Smooth muscle cell (in vitro differentiated cells): ENCODE results near the gene ARL4C. TPM values are rescaled to one million over a fixed set of nuclear protein-coding genes. Genes with fewer than 3 reads are reported as not detected.

Source experiments
- DNase-seq: peaks from one replicate; lab custom pipeline; 2025; ENCODE audit not compliant: unreplicated experiment; lab: John Stamatoyannopoulos, UW
- H2AFZ ChIP-seq: fragments of 200-600 bp; sonication (generic); 2 replicates; pipeline ENCODE4 v1.6.0; 2016; ENCODE audit warnings: antibody characterized with exemption, low read depth, mild to moderate bottlenecking
- H3F3A ChIP-seq: fragments of 200-600 bp; sonication (generic); 2 replicates; pipeline ENCODE4 v1.6.0; 2017; ENCODE audit warnings: antibody characterized with exemption, low read depth
- H3K27ac ChIP-seq: fragments of 200-600 bp; sonication (generic); 2 replicates; pipeline ENCODE4 v1.5.1; 2016; ENCODE audit warnings: low read depth, mild to moderate bottlenecking
- H3K27me3 ChIP-seq: fragments of 200-600 bp; sonication (generic); 2 replicates; pipeline ENCODE4 v1.6.1; 2016; ENCODE audit warnings: low read depth, mild to moderate bottlenecking
- H3K36me3 ChIP-seq: fragments of 200-600 bp; sonication (generic); 2 replicates; pipeline ENCODE4 v1.5.1; 2016; ENCODE audit warnings: low read depth
- H3K4me1 ChIP-seq: fragments of 200-600 bp; sonication (generic); 2 replicates; pipeline ENCODE4 v1.5.1; 2016; ENCODE audit warnings: low read depth
- H3K4me2 ChIP-seq: fragments of 200-600 bp; sonication (generic); 2 replicates; pipeline ENCODE4 v1.6.0; 2016; ENCODE audit warnings: mild to moderate bottlenecking
- H3K4me3 ChIP-seq: fragments of 200-600 bp; sonication (generic); 2 replicates; pipeline ENCODE4 v1.5.1; 2016; ENCODE audit warnings: mild to moderate bottlenecking
- H3K79me2 ChIP-seq: fragments of 200-600 bp; sonication (generic); 2 replicates; pipeline ENCODE4 v1.6.0; 2016; ENCODE audit warnings: low read depth, mild to moderate bottlenecking
- H3K9ac ChIP-seq: fragments of 200-600 bp; sonication (generic); 2 replicates; pipeline ENCODE4 v1.6.0; 2016; ENCODE audit warnings: low read depth
- H3K9me3 ChIP-seq: fragments of 200-600 bp; sonication (generic); replicated peaks from 2 replicates; pipeline ENCODE4 v1.5.1; 2016; ENCODE audit warnings: low read depth
- H4K20me1 ChIP-seq: fragments of 200-600 bp; sonication (generic); 2 replicates; pipeline ENCODE4 v1.6.0; 2016; ENCODE audit warnings: low read depth
- CTCF ChIP-seq: fragments of 200-600 bp; sonication (generic); IDR thresholded peaks from 2 replicates; pipeline ENCODE4 v1.5.1; 2017; ENCODE audit warnings: borderline replicate concordance, mild to moderate bottlenecking, antibody characterized with exemption; ENCODE audit not compliant: insufficient read depth, poor library complexity, severe bottlenecking
- WGBS: methylation state at CpG from one replicate; pipeline ENCODE4 v1.1.7; 2016; ENCODE audit warnings: low lambda C conversion rate; 5-methylcytosine and 5-hydroxymethylcytosine counted together
- polyA plus RNA-seq: library from polyadenylated mRNA; unstranded; fragments of >200 nt; fragmentation: Nextera tagmentation; extraction: Ambion mirVana; gene quantifications from 2 replicates; pipeline ENCODE4 v1.2.1, GENCODE V29; 2016
- total RNA-seq: library from RNA; depleted of rRNA; stranded (reverse); fragments of >200 nt; gene quantifications from 2 replicates; pipeline ENCODE4 v1.2.3, GENCODE V29; 2014

Gene ARL4C
- total and polyA plus RNA-seq, 2 experiments from 2014 or later = 8.0 to 9.5 TPM

- Histone ChIP-seq H3K79me2 (peaks cover 33% of the 10 kb centered on the region), H3K27ac (no peak overlapping the region), H3K9me3 (no peaks in the 10 kb centered on the region), H3K4me1 (peaks cover 29% of the 10 kb centered on the region), H3K36me3 (no peaks in the 10 kb centered on the region), H3K4me3 (peak overlapping the region; percentile 70), H3F3A (peaks cover 7% of the 10 kb centered on the region), H3K4me2 (peak overlapping the region; percentile 97), H3K27me3 (no peaks in the 10 kb centered on the region), H2AFZ (no peak overlapping the region), H3K9ac (no peak overlapping the region), H4K20me1 (peaks cover 36% of the 10 kb centered on the region)
- 68% methylated on average over 4 of the region's 4 CpGs for WGBS
- TF ChIP-seq CTCF = no peak
- no peak for DNase-seq
Observed at GRCh38 chr2:234493796-234494195, 3.1 kb downstream of the ARL4C start.

- H3F3A ChIP-seq = peaks cover 7% of the 10 kb centered on the region
- H3K9me3 ChIP-seq = no peaks in the 10 kb centered on the region
- no peak overlapping the region for H2AFZ ChIP-seq
- peak overlapping the region; percentile 97 for H3K4me2 ChIP-seq
- H3K27me3 ChIP-seq = no peaks in the 10 kb centered on the region
- H3K27ac ChIP-seq = no peak overlapping the region
- DNase-seq = no peak
- H4K20me1 ChIP-seq = peaks cover 36% of the 10 kb centered on the region
- H3K4me1 ChIP-seq = peaks cover 33% of the 10 kb centered on the region
- H3K4me3 ChIP-seq = peak overlapping the region; percentile 70
- TF ChIP-seq CTCF = no peak
- no peaks in the 10 kb centered on the region for H3K36me3 ChIP-seq
- WGBS = 78% methylated on average over 10 of the region's 10 CpGs
- peaks cover 33% of the 10 kb centered on the region for H3K79me2 ChIP-seq
- no peak overlapping the region for H3K9ac ChIP-seq
Observed at GRCh38 chr2:234492717-234493485, 4.0 kb downstream of the ARL4C start.

GRCh38 chr2:234491897-234492296, 5.0 kb downstream of the ARL4C start:
- H3K36me3 ChIP-seq = no peaks in the 10 kb centered on the region
- H3K27ac ChIP-seq = no peak overlapping the region
- H3F3A ChIP-seq = peaks cover 7% of the 10 kb centered on the region
- DNase-seq = no peak
- no peaks in the 10 kb centered on the region for H3K27me3 ChIP-seq
- H2AFZ ChIP-seq = no peak overlapping the region
- peaks cover 33% of the 10 kb centered on the region for H3K79me2 ChIP-seq
- no peaks in the 10 kb centered on the region for H3K9me3 ChIP-seq
- peaks cover 33% of the 10 kb centered on the region for H3K4me1 ChIP-seq
- no peak for TF ChIP-seq CTCF
- 97% methylated on average over 5 of the region's 5 CpGs for WGBS
- H3K4me3 ChIP-seq = no peak overlapping the region
- H3K9ac ChIP-seq = no peak overlapping the region
- no peak overlapping the region for H3K4me2 ChIP-seq
- H4K20me1 ChIP-seq = peaks cover 36% of the 10 kb centered on the region

GRCh38 chr2:234491281-234491680, 5.6 kb downstream of the ARL4C start:
- Histone ChIP-seq H3K4me2 (no peak overlapping the region), H3K9me3 (no peaks in the 10 kb centered on the region), H3K4me1 (peaks cover 33% of the 10 kb centered on the region), H3K9ac (no peak overlapping the region), H3F3A (peaks cover 7% of the 10 kb centered on the region), H3K79me2 (peaks cover 33% of the 10 kb centered on the region), H3K36me3 (no peaks in the 10 kb centered on the region), H2AFZ (no peak overlapping the region), H3K4me3 (no peak overlapping the region), H3K27ac (no peak overlapping the region), H4K20me1 (peaks cover 36% of the 10 kb centered on the region), H3K27me3 (no peaks in the 10 kb centered on the region)
- TF ChIP-seq CTCF = no peak
- WGBS = 94% methylated on average over 4 of the region's 4 CpGs
- DNase-seq = no peak
